Endothelial cell of umbilical vein (primary cell): ENCODE data around the gene SVEP1. TPM values are rescaled to one million over a fixed set of nuclear protein-coding genes. Genes with fewer than 3 reads are reported as not detected.

Experiments used
- BruUV-seq: library from RNA; stranded (reverse); fragments of 400-500 nt; replicated peaks from 2 replicates; lab custom pipeline; 2021; lab: Mats Ljungman, UMichigan
- CTCF ChIA-PET: fragments of 300-600, 350-600 bp; sonication (Branson Sonifier 250); formaldehyde crosslinking; loops from one replicate; lab custom pipeline; 2021; ENCODE audit warnings: antibody characterized with exemption, inconsistent platforms; lab: Charles Lee
- POLR2A ChIA-PET: fragments of 300-600, 350-600 bp; sonication (Branson Sonifier 250); formaldehyde crosslinking; loops from one replicate; lab custom pipeline; 2021; ENCODE audit warnings: antibody characterized with exemption, inconsistent platforms; lab: Charles Lee
- DNase-seq: peaks from one replicate; pipeline ENCODE4 v3.0.0-alpha.2; 2011; ENCODE audit warnings: low read depth, low spot score
- FAIRE-seq: peaks from 2 replicates; lab custom pipeline; 2011; peaks lifted over from hg19 to GRCh38; lab: Jason Lieb, UNC
- H2AFZ ChIP-seq: 2 replicates; pipeline ENCODE4 v1.6.0; 2012; ENCODE audit warnings: low read depth, low read length, control low read depth, inconsistent platforms
- H3K27ac ChIP-seq: 2 replicates; pipeline ENCODE4 v1.5.1; 2011; ENCODE audit warnings: low read depth, mild to moderate bottlenecking, control low read depth, low read length, moderate library complexity; ENCODE audit not compliant: insufficient read depth
- H3K27me3 ChIP-seq, 2 experiments: 2 replicates each; pipeline versions ENCODE4 v1.6.0 to v1.6.1; 2011; ENCODE audit warnings: low read length in 2 of 2, mixed read lengths in 1 of 2; ENCODE audit not compliant: control insufficient read depth in 2 of 2, insufficient read depth in 2 of 2
- H3K36me3 ChIP-seq, 2 experiments: 2 replicates in 1 of 2; 3 replicates in 1 of 2; pipeline ENCODE4 v1.5.1; 2011; ENCODE audit warnings: low read length in 2 of 2, mild to moderate bottlenecking in 1 of 2, moderate library complexity in 1 of 2; ENCODE audit not compliant: control insufficient read depth in 2 of 2, insufficient read depth in 2 of 2; ENCODE audit errors: extremely low read depth in 1 of 2
- H3K4me1 ChIP-seq: 3 replicates; pipeline ENCODE4 v1.5.1; 2011; ENCODE audit warnings: mild to moderate bottlenecking, low read length; ENCODE audit not compliant: control insufficient read depth, insufficient read depth; ENCODE audit errors: extremely low read depth
- H3K4me2 ChIP-seq: 2 replicates; pipeline ENCODE4 v1.6.1; 2011; ENCODE audit warnings: low read length, control low read depth, mixed read lengths; ENCODE audit not compliant: insufficient read depth
- H3K4me3 ChIP-seq, 3 experiments: fragments of 200-600 bp in 1 of 3; sonication (generic), shearing (Covaris generic) in 1 of 3; replicated peaks in 1 of 3; 2 replicates each; pipeline ENCODE4 v1.5.1; 2011 to 2016; ENCODE audit warnings: control low read depth in 3 of 3, low read length in 3 of 3, mild to moderate bottlenecking in 2 of 3, inconsistent platforms in 1 of 3, low read depth in 1 of 3, moderate library complexity in 1 of 3; ENCODE audit not compliant: insufficient read depth in 1 of 3
- H3K79me2 ChIP-seq: 2 replicates; pipeline ENCODE4 v1.6.0; 2012; ENCODE audit warnings: low read length, inconsistent platforms; ENCODE audit not compliant: control insufficient read depth, insufficient read depth
- H3K9ac ChIP-seq: replicated peaks from 2 replicates; pipeline ENCODE3; 2011; ENCODE audit warnings: low read length, control low read depth; ENCODE audit not compliant: insufficient read depth; ENCODE audit errors: extremely low read depth
- H3K9me1 ChIP-seq: replicated peaks from 3 replicates; pipeline ENCODE4 v1.6.0; 2011; ENCODE audit warnings: mild to moderate bottlenecking, low read length; ENCODE audit not compliant: control insufficient read depth, insufficient read depth; ENCODE audit errors: extremely low read depth
- H3K9me3 ChIP-seq: replicated peaks from 2 replicates; pipeline ENCODE4 v1.5.1; 2012; ENCODE audit warnings: low read length, inconsistent platforms; ENCODE audit not compliant: control insufficient read depth, insufficient read depth
- H4K20me1 ChIP-seq: replicated peaks from 2 replicates; pipeline ENCODE3; 2011; ENCODE audit warnings: mild to moderate bottlenecking, low read length; ENCODE audit not compliant: control insufficient read depth, insufficient read depth; ENCODE audit errors: extremely low read depth
- CTCF ChIP-seq, 2 donors: IDR thresholded peaks; 1 replicate in 1 of 2; 2 replicates in 1 of 2; pipeline ENCODE4 v1.5.1; 2011; ENCODE audit warnings: low read length in 2 of 2, mild to moderate bottlenecking in 2 of 2, moderate library complexity in 2 of 2, control low read depth in 1 of 2, inconsistent platforms in 1 of 2, low read depth in 1 of 2; ENCODE audit not compliant: insufficient read depth in 1 of 2; ENCODE audit errors: extremely low read depth in 1 of 2
- EZH2 ChIP-seq: IDR thresholded peaks from 2 replicates; pipeline ENCODE4 v1.6.1; 2012; ENCODE audit warnings: borderline replicate concordance, low read depth, mild to moderate bottlenecking, moderate library complexity, low read length, inconsistent platforms; ENCODE audit not compliant: severe bottlenecking
- FOS ChIP-seq: IDR thresholded peaks from 2 replicates; pipeline ENCODE4 v1.6.1; 2011; ENCODE audit warnings: mild to moderate bottlenecking, low read length, moderate library complexity, borderline replicate concordance; ENCODE audit not compliant: insufficient read depth
- GATA2 ChIP-seq: IDR thresholded peaks from 2 replicates; pipeline ENCODE4 v1.7.0; 2011; ENCODE audit warnings: low read depth, mild to moderate bottlenecking, moderate library complexity, mixed read lengths, low read length; ENCODE audit not compliant: insufficient read length, insufficient read depth
- JUN ChIP-seq: IDR thresholded peaks from 2 replicates; pipeline ENCODE4 v1.6.1; 2011; ENCODE audit warnings: borderline replicate concordance, low read depth; ENCODE audit not compliant: insufficient read length, insufficient read depth
- MAX ChIP-seq: IDR thresholded peaks from 2 replicates; pipeline ENCODE4 v1.6.1; 2011; ENCODE audit not compliant: insufficient read depth, insufficient read length
- MYC ChIP-seq: IDR thresholded peaks from one replicate; pipeline ENCODE4 v1.6.1; 2011; ENCODE audit warnings: mild to moderate bottlenecking, low read depth, low read length
- POLR2A ChIP-seq: IDR thresholded peaks from 2 replicates; pipeline ENCODE4 v1.6.1; 2012; ENCODE audit warnings: low read depth, mild to moderate bottlenecking, control low read depth, low read length
- POLR2AphosphoS5 ChIP-seq: IDR thresholded peaks from 2 replicates; pipeline ENCODE4 v1.6.1; 2012; ENCODE audit warnings: low read depth, mild to moderate bottlenecking, control low read depth, low read length, moderate library complexity; ENCODE audit not compliant: insufficient read depth
- dilution Hi-C: fragments of 300-500 bp; cut with MboI; formaldehyde crosslinking; loops from one replicate; pipeline ENCODE4 v1.15.0; 2019; ENCODE audit warnings: low sequenced_read_pairs; ENCODE audit not compliant: extremely low pct_ligation_motif_present
- intact Hi-C: fragments of 100-400 bp; cut with micrococcal nuclease; formaldehyde crosslinking; loops from one replicate; pipeline ENCODE4 v1.10.0; 2022
- polyA plus RNA-seq, 4 experiments: library from polyadenylated mRNA; depleted of rRNA in 3 of 4; stranded (reverse) in 3 of 4; unstranded in 1 of 4; fragments of >200 nt; gene quantifications; 2 replicates each; pipeline versions ENCODE4 v1.2.1 to v1.2.3, GENCODE V29; 2011 to 2012; ENCODE audit warnings: missing spikeins in 1 of 4
- total RNA-seq: library from RNA; stranded (reverse); gene quantifications from 2 replicates; pipeline ENCODE4 v1.2.3, GENCODE V29; 2021

Gene SVEP1
- total and polyA plus RNA-seq, 2 donors (not counting 3 experiments of a cell fraction or from before 2014, with no cell fraction given): 0.04 to 0.29 TPM

GRCh38 chr9:110546411-110546871 is 33.1 kb downstream of the SVEP1 start:
- no peaks in the 10 kb centered on the region for H3K9me1 ChIP-seq
- H3K4me3 ChIP-seq: no peak overlapping the region
- no peak for DNase-seq
- no peak overlapping the region for H3K4me2 ChIP-seq
- no peak overlapping the region for H3K27ac ChIP-seq
- H3K4me1 ChIP-seq: no peaks in the 10 kb centered on the region
- H2AFZ ChIP-seq: no peak overlapping the region
- dilution Hi-C loops: no loop called here
- no peak for FAIRE-seq
- no peaks in the 10 kb centered on the region for H4K20me1 ChIP-seq
- TF ChIP-seq EZH2: no peak
- no peak for TF ChIP-seq MAX
- TF ChIP-seq GATA2: no peak
- no peak for TF ChIP-seq CTCF (IDR thresholded peaks at IDR 0.05; ENCODE audit: extremely low read depth in 1 of 2, insufficient read depth in 1 of 2, low read depth in 1 of 2, low read length in 2 of 2)
- no peak for TF ChIP-seq POLR2AphosphoS5
- no peak for TF ChIP-seq FOS
- TF ChIP-seq POLR2A: no peak
- no peak for TF ChIP-seq JUN
- no peak for TF ChIP-seq MYC
- no peaks in the 10 kb centered on the region for H3K27me3 ChIP-seq
- no peaks in the 10 kb centered on the region for H3K79me2 ChIP-seq
- ChIA-PET POLR2A (no interaction called here), CTCF (interaction anchor here (1.5 kb wide), 1 partner anchor 17 kb away, joined by 3 read pairs; no protein-coding TSS in a partner anchor)
- no peaks in the 10 kb centered on the region for H3K36me3 ChIP-seq
- H3K9me3 ChIP-seq: no peaks in the 10 kb centered on the region
- intact Hi-C loops: loop anchor here (5.0 kb wide), 1 partner anchor 51 kb away; no protein-coding TSS in a partner anchor
- BruUV-seq: no TSS peak
- no peak overlapping the region for H3K9ac ChIP-seq
